COLO668 (cell line): ENCODE results near the gene ZBTB4.

Experiments
- DNase-seq: peaks from one replicate; lab custom pipeline; 2025; ENCODE audit not compliant: unreplicated experiment; lab: John Stamatoyannopoulos, UW

Gene ZBTB4

GRCh38 chr17:7479213-7480088 is at the start of gene ZBTB4:
Gene ZBTB4, minus strand, starts transcription at chr17:7479631. Its CDS starts 12,830 bp downstream, at chr17:7466801.
- DNase-seq = peak; percentile 57

- DNase-seq = no peak
Observed at GRCh38 chr17:7528842-7529241, 49.4 kb upstream of the ZBTB4 start.

GRCh38 chr17:7523033-7523432 is 43.6 kb upstream of the ZBTB4 start:
- DNase-seq = peak; percentile 2

GRCh38 chr17:7515911-7516610 is 36.6 kb upstream of the ZBTB4 start:
- no peak for DNase-seq

GRCh38 chr17:7513850-7514419 is 34.5 kb upstream of the ZBTB4 start:
- no peak for DNase-seq

GRCh38 chr17:7512824-7513540 is 33.6 kb upstream of the ZBTB4 start:
- no peak for DNase-seq

GRCh38 chr17:7512105-7512504 is 32.7 kb upstream of the ZBTB4 start:
- no peak for DNase-seq

- DNase-seq = no peak
Observed at GRCh38 chr17:7511108-7511507, 31.7 kb upstream of the ZBTB4 start.

- no peak for DNase-seq
Observed at GRCh38 chr17:7509937-7510336, 30.5 kb upstream of the ZBTB4 start.

GRCh38 chr17:7508846-7509245 is 29.4 kb upstream of the ZBTB4 start:
- no peak for DNase-seq

- no peak for DNase-seq
Observed at GRCh38 chr17:7508145-7508544, 28.7 kb upstream of the ZBTB4 start.

- DNase-seq = no peak
Observed at GRCh38 chr17:7503521-7503920, 24.1 kb upstream of the ZBTB4 start.

- DNase-seq = peak; percentile 1
Observed at GRCh38 chr17:7502987-7503386, 23.6 kb upstream of the ZBTB4 start.

GRCh38 chr17:7502171-7502847 is 22.9 kb upstream of the ZBTB4 start:
- DNase-seq = no peak

- DNase-seq = no peak
Observed at GRCh38 chr17:7501729-7502128, 22.3 kb upstream of the ZBTB4 start.

- DNase-seq = no peak
Observed at GRCh38 chr17:7499161-7499560, 19.7 kb upstream of the ZBTB4 start.

- DNase-seq = no peak
Observed at GRCh38 chr17:7497636-7498035, 18.2 kb upstream of the ZBTB4 start.

- DNase-seq = no peak
Observed at GRCh38 chr17:7497228-7497627, 17.8 kb upstream of the ZBTB4 start.

GRCh38 chr17:7496470-7497183 is 17.2 kb upstream of the ZBTB4 start:
- no peak for DNase-seq

- no peak for DNase-seq
Observed at GRCh38 chr17:7495906-7496434, 16.5 kb upstream of the ZBTB4 start.
